ENCODE measurements around the gene NMRAL1. TPM values are rescaled to one million over a fixed set of nuclear protein-coding genes. Genes with fewer than 3 reads are reported as not detected.

NMRAL1 gene
- total RNA-seq, 1 experiment from 2014 or later: 71.1 TPM

GRCh38 chr16:4499196-4499555 is 24.8 kb upstream of the NMRAL1 start:
- Histone ChIP-seq H3K36me3 (ENCODE audit: control insufficient read depth, insufficient read depth, low read length) (no peaks in the 10 kb centered on the region), H3K4me3 (ENCODE audit: low read depth, low read length) (no peak overlapping the region), H3K9me3 (no peaks in the 10 kb centered on the region), H3K4me1 (peaks cover 16% of the 10 kb centered on the region), H3K27me3 (replicated peaks; ENCODE audit: control insufficient read depth, insufficient read depth, low read length) (no peaks in the 10 kb centered on the region)
- no TSS peak for BruUV-seq (replicated peaks)
- Mint-ChIP-seq H3K9me3 (ENCODE audit: unreplicated experiment) (no peaks in the 10 kb centered on the region), H3K36me3 (ENCODE audit: insufficient read depth, unreplicated experiment) (no peaks in the 10 kb centered on the region), H3K27ac (ENCODE audit: unreplicated experiment) (no peak overlapping the region), H3K27me3 (ENCODE audit: insufficient read depth, unreplicated experiment) (no peaks in the 10 kb centered on the region), H3K4me1 (ENCODE audit: low read depth, unreplicated experiment) (peaks cover 26% of the 10 kb centered on the region), H3K4me3 (ENCODE audit: unreplicated experiment) (no peak overlapping the region)
- no peak for DNase-seq
- CTCF ChIA-PET: no interaction called here
- TF ChIP-seq, protein P1, sequence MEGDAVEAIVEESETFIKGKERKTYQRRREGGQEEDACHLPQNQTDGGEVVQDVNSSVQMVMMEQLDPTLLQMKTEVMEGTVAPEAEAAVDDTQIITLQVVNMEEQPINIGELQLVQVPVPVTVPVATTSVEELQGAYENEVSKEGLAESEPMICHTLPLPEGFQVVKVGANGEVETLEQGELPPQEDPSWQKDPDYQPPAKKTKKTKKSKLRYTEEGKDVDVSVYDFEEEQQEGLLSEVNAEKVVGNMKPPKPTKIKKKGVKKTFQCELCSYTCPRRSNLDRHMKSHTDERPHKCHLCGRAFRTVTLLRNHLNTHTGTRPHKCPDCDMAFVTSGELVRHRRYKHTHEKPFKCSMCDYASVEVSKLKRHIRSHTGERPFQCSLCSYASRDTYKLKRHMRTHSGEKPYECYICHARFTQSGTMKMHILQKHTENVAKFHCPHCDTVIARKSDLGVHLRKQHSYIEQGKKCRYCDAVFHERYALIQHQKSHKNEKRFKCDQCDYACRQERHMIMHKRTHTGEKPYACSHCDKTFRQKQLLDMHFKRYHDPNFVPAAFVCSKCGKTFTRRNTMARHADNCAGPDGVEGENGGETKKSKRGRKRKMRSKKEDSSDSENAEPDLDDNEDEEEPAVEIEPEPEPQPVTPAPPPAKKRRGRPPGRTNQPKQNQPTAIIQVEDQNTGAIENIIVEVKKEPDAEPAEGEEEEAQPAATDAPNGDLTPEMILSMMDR (IDR thresholded peaks at IDR 0.05; ENCODE audit: insufficient read depth in 1 of 2, low read depth in 1 of 2, low read length in 1 of 2, severe bottlenecking in 1 of 2, unreplicated experiment in 1 of 2): no peak
- intact Hi-C loops (cut with micrococcal nuclease; ENCODE audit: unreplicated experiment): no loop called here
- POLR2A ChIA-PET: no interaction called here

DNA sequence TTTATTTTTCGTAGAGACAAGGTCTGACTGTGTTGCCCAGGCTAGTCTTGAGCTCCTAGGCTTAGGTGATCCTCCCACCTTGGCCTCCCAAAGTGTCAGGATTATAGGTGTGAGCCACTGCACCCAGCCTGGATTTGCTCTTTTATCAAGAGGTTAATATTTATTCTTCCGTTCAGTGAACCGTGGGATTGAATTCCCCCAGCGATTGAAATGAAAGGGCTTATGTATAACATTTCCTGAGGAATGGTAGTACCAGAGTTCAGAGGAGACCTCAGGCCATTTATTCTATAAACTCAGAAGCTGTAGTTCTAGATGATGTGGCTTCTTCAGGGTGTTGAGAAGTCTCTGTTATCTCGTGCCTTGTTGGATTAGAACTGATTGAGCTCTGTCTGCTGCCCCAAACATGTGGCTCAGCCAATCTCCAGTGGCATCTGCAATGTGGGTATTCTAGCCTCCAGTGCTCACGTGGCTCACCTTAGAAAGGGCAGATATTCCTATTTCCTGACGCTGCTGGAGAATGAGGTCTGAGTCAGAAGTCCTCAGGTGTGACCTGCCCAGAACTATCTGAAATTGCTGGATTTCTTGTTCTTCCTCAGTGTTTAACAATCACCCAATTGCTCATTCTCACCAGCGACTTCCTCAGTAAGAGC is 24.2 kb upstream of the NMRAL1 start:
- BruUV-seq (replicated peaks): no TSS peak
- no peak overlapping the region for H3K4me3 Mint-ChIP-seq (ENCODE audit: unreplicated experiment)
- POLR2A ChIA-PET: no interaction called here
- H3K9me3 Mint-ChIP-seq (ENCODE audit: unreplicated experiment): no peaks in the 10 kb centered on the region
- H3K27ac Mint-ChIP-seq (ENCODE audit: unreplicated experiment): no peak overlapping the region
- DNase-seq: no peak
- no peak overlapping the region for H3K4me3 ChIP-seq (ENCODE audit: low read depth, low read length)
- H3K27me3 ChIP-seq (replicated peaks; ENCODE audit: control insufficient read depth, insufficient read depth, low read length): no peaks in the 10 kb centered on the region
- peaks cover 26% of the 10 kb centered on the region for H3K4me1 Mint-ChIP-seq (ENCODE audit: low read depth, unreplicated experiment)
- peaks cover 16% of the 10 kb centered on the region for H3K4me1 ChIP-seq
- H3K27me3 Mint-ChIP-seq (ENCODE audit: insufficient read depth, unreplicated experiment): no peaks in the 10 kb centered on the region
- H3K36me3 ChIP-seq (ENCODE audit: control insufficient read depth, insufficient read depth, low read length): no peaks in the 10 kb centered on the region
- H3K36me3 Mint-ChIP-seq (ENCODE audit: insufficient read depth, unreplicated experiment): no peaks in the 10 kb centered on the region
- CTCF ChIA-PET: no interaction called here
- intact Hi-C loops (cut with micrococcal nuclease; ENCODE audit: unreplicated experiment): no loop called here
- TF ChIP-seq, protein P1 (IDR thresholded peaks at IDR 0.05; ENCODE audit: insufficient read depth in 1 of 2, low read depth in 1 of 2, low read length in 1 of 2, severe bottlenecking in 1 of 2, unreplicated experiment in 1 of 2): no peak
- no peaks in the 10 kb centered on the region for H3K9me3 ChIP-seq

GRCh38 chr16:4496305-4496704 is 21.9 kb upstream of the NMRAL1 start:
- Histone ChIP-seq H3K4me3 (ENCODE audit: low read depth, low read length) (no peak overlapping the region), H3K9me3 (no peaks in the 10 kb centered on the region), H3K36me3 (ENCODE audit: control insufficient read depth, insufficient read depth, low read length) (no peaks in the 10 kb centered on the region), H3K4me1 (peaks cover 16% of the 10 kb centered on the region), H3K27me3 (replicated peaks; ENCODE audit: control insufficient read depth, insufficient read depth, low read length) (no peaks in the 10 kb centered on the region)
- Mint-ChIP-seq H3K4me3 (ENCODE audit: unreplicated experiment) (no peak overlapping the region), H3K27ac (ENCODE audit: unreplicated experiment) (no peak overlapping the region), H3K27me3 (ENCODE audit: insufficient read depth, unreplicated experiment) (no peaks in the 10 kb centered on the region), H3K9me3 (ENCODE audit: unreplicated experiment) (no peaks in the 10 kb centered on the region), H3K4me1 (ENCODE audit: low read depth, unreplicated experiment) (peaks cover 23% of the 10 kb centered on the region), H3K36me3 (ENCODE audit: insufficient read depth, unreplicated experiment) (peaks cover 6% of the 10 kb centered on the region)
- ChIA-PET POLR2A (no interaction called here), CTCF (no interaction called here)
- TF ChIP-seq, protein P1 (IDR thresholded peaks at IDR 0.05; ENCODE audit: insufficient read depth in 1 of 2, low read depth in 1 of 2, low read length in 1 of 2, severe bottlenecking in 1 of 2, unreplicated experiment in 1 of 2): no peak
- no TSS peak for BruUV-seq (replicated peaks)
- DNase-seq: no peak
- intact Hi-C loops (cut with micrococcal nuclease; ENCODE audit: unreplicated experiment): no loop called here
